Activated CD8-positive, alpha-beta memory T cell treated with anti-CD3 and anti-CD28 coated beads, Interleukin-2, amount 10 ng/mL, durations not matched to agents 7 days and 5 days (primary cell): Measurements from ENCODE around the gene TMEM81. TPM values are rescaled to one million over a fixed set of nuclear protein-coding genes. Genes with fewer than 3 reads are reported as not detected.

Experiments used
- ATAC-seq: fragments of 150-1000 bp; cut with Tn5 transposase; one replicate; pipeline ENCODE4 v1.10.0; 2021; ENCODE audit warnings: moderate library complexity
- CTCF ChIA-PET: fragments of 350-600 bp; sonication (Branson Sonifier 250); formaldehyde crosslinking; loops from one replicate; lab custom pipeline; 2021; ENCODE audit warnings: antibody characterized with exemption; lab: Charles Lee
- DNase-seq: peaks from one replicate; pipeline ENCODE4 v3.0.0-alpha.2; 2020
- H3K27ac Mint-ChIP-seq: one replicate; pipeline ENCODE4 v1.8.0; 2021; ENCODE audit warnings: mild to moderate bottlenecking, mixed read lengths
- H3K27me3 Mint-ChIP-seq: one replicate; pipeline ENCODE4 v1.8.0; 2021; ENCODE audit warnings: mixed read lengths
- H3K36me3 Mint-ChIP-seq: one replicate; pipeline ENCODE4 v1.8.0; 2021; ENCODE audit warnings: mild to moderate bottlenecking, mixed read lengths
- H3K4me1 Mint-ChIP-seq: one replicate; pipeline ENCODE4 v1.8.0; 2021; ENCODE audit warnings: mixed read lengths
- H3K4me3 Mint-ChIP-seq: one replicate; pipeline ENCODE4 v1.8.0; 2021; ENCODE audit warnings: mild to moderate bottlenecking, moderate library complexity, mixed read lengths
- H3K9me3 Mint-ChIP-seq: one replicate; pipeline ENCODE4 v1.8.0; 2022; ENCODE audit warnings: low read depth, mixed read lengths
- total RNA-seq, 2 experiments: library from RNA; stranded (reverse); gene quantifications; one replicate each; pipeline ENCODE4 v1.2.3, GENCODE V29; 2021

TMEM81 gene
- total RNA-seq, 2 experiments from 2014 or later, result 2.3 to 3.0 TPM

DNA sequence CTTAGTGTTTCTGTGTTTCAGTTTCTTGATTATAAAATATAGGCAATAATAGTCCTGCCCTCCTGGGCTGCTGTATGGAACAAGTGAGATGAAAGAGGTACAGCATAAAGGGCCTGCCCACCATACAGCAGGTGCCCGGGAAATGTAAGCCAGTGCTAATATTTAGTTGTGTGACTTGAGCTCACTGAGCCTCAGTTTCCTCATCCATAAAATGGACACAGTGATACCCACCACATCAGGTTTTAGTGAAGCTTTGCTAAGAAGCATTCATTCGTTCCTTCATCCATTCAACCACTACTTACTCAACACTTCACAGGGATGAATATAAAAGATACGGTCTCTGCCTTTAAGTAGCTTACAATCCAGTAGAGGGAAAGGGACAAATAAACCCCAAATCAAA is 21.4 kb downstream of the TMEM81 start:
- Mint-ChIP-seq H3K9me3 (no peaks in the 10 kb centered on the region), H3K4me3 (no peak overlapping the region), H3K4me1 (no peaks in the 10 kb centered on the region), H3K27ac (no peak overlapping the region), H3K27me3 (no peaks in the 10 kb centered on the region), H3K36me3 (no peaks in the 10 kb centered on the region)
- CTCF ChIA-PET, result interaction anchor here (0.6 to 3.9 kb wide), 16 partner anchors 8 to 210 kb away, joined by 3 to 103 read pairs (median 10); partner anchors contain the start of gene TMEM81
- no peak for DNase-seq
- ATAC-seq, result no peak

GRCh38 chr1:205062319-205062718 is 21.9 kb downstream of the TMEM81 start:
- H3K4me1 Mint-ChIP-seq, result no peaks in the 10 kb centered on the region
- DNase-seq (no peak), ATAC-seq (no peak)
- H3K36me3 Mint-ChIP-seq, result no peaks in the 10 kb centered on the region
- no peaks in the 10 kb centered on the region for H3K27me3 Mint-ChIP-seq
- CTCF ChIA-PET, result interaction anchor here (0.6 to 3.9 kb wide), 38 partner anchors 9 to 496 kb away, joined by 3 to 103 read pairs (median 6); partner anchors contain the start of genes RBBP5 and TMEM81
- H3K9me3 Mint-ChIP-seq, result no peaks in the 10 kb centered on the region
- no peak overlapping the region for H3K27ac Mint-ChIP-seq
- H3K4me3 Mint-ChIP-seq, result no peak overlapping the region

- Mint-ChIP-seq H3K9me3 (no peaks in the 10 kb centered on the region), H3K27ac (no peak overlapping the region), H3K36me3 (no peaks in the 10 kb centered on the region), H3K4me3 (no peak overlapping the region), H3K4me1 (no peaks in the 10 kb centered on the region), H3K27me3 (no peaks in the 10 kb centered on the region)
- DNase-seq (peak; percentile 81), ATAC-seq (peak; percentile 61)
- CTCF ChIA-PET, result interaction anchor here (0.6 to 3.9 kb wide), 68 partner anchors 10 to 850 kb away, joined by 3 to 103 read pairs (median 4); partner anchors contain the start of genes RBBP5 and TMEM81
Observed at GRCh38 chr1:205061665-205062069, 22.6 kb downstream of the TMEM81 start.

DNA sequence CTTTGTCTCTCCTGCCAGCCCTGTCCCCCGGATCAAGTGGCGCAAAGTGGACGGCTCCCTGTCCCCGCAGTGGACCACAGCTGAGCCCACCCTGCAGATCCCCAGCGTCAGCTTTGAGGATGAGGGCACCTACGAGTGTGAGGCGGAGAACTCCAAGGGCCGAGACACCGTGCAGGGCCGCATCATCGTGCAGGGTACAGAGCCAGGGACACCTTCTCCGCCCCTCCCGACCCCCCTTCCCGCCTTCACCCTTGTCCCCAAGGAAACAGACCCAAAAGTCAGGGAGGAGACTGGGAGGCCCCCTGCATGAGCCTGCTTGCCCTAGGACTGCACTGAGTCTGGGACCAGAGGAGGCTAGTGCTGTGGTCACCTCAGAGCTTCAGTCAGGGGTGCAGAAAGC is 23.0 kb downstream of the TMEM81 start:
- CTCF ChIA-PET, result interaction anchor here (0.6 to 3.9 kb wide), 55 partner anchors 10 to 293 kb away, joined by 3 to 103 read pairs (median 5); partner anchors contain the start of genes RBBP5 and TMEM81
- Mint-ChIP-seq H3K27ac (no peak overlapping the region), H3K4me1 (no peaks in the 10 kb centered on the region), H3K9me3 (no peaks in the 10 kb centered on the region), H3K27me3 (no peaks in the 10 kb centered on the region), H3K4me3 (no peak overlapping the region), H3K36me3 (no peaks in the 10 kb centered on the region)
- ATAC-seq (peak; percentile 12), DNase-seq (no peak)

- CTCF ChIA-PET, result interaction anchor here (1.2 to 3.9 kb wide), 26 partner anchors 9 to 293 kb away, joined by 3 to 103 read pairs (median 7); partner anchors contain the start of genes RBBP5 and TMEM81
- ATAC-seq (no peak), DNase-seq (no peak)
- H3K9me3 Mint-ChIP-seq, result no peaks in the 10 kb centered on the region
- H3K27ac Mint-ChIP-seq, result no peak overlapping the region
- no peak overlapping the region for H3K4me3 Mint-ChIP-seq
- no peaks in the 10 kb centered on the region for H3K4me1 Mint-ChIP-seq
- no peaks in the 10 kb centered on the region for H3K36me3 Mint-ChIP-seq
- H3K27me3 Mint-ChIP-seq, result no peaks in the 10 kb centered on the region
Observed at GRCh38 chr1:205060746-205061145, 23.5 kb downstream of the TMEM81 start.

GRCh38 chr1:205059660-205060059 is 24.6 kb downstream of the TMEM81 start:
- H3K36me3 Mint-ChIP-seq, result no peaks in the 10 kb centered on the region
- H3K4me1 Mint-ChIP-seq, result no peaks in the 10 kb centered on the region
- no peaks in the 10 kb centered on the region for H3K9me3 Mint-ChIP-seq
- no peak for DNase-seq
- no peak overlapping the region for H3K27ac Mint-ChIP-seq
- H3K4me3 Mint-ChIP-seq, result no peak overlapping the region
- CTCF ChIA-PET, result no interaction called here
- ATAC-seq, result no peak
- H3K27me3 Mint-ChIP-seq, result no peaks in the 10 kb centered on the region

DNA sequence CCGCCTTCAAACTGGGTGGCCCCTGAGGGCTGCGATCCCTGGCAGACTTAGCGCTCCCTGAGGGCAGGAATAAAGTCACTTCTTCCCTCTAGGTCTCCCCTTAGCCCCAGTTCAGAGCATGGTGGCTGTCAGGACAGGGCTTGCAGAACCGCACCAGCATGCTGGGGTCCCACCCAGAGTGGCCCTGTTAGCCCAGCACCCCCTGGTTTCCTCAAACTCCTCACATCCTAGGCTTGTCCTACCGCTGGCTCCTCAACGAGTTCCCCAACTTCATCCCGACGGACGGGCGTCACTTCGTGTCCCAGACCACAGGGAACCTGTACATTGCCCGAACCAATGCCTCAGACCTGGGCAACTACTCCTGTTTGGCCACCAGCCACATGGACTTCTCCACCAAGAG is 25.4 kb downstream of the TMEM81 start:
- Mint-ChIP-seq H3K36me3 (no peaks in the 10 kb centered on the region), H3K27ac (no peak overlapping the region), H3K4me1 (no peaks in the 10 kb centered on the region), H3K4me3 (no peak overlapping the region), H3K9me3 (no peaks in the 10 kb centered on the region), H3K27me3 (no peaks in the 10 kb centered on the region)
- no peak for ATAC-seq
- CTCF ChIA-PET, result no interaction called here
- no peak for DNase-seq

DNA sequence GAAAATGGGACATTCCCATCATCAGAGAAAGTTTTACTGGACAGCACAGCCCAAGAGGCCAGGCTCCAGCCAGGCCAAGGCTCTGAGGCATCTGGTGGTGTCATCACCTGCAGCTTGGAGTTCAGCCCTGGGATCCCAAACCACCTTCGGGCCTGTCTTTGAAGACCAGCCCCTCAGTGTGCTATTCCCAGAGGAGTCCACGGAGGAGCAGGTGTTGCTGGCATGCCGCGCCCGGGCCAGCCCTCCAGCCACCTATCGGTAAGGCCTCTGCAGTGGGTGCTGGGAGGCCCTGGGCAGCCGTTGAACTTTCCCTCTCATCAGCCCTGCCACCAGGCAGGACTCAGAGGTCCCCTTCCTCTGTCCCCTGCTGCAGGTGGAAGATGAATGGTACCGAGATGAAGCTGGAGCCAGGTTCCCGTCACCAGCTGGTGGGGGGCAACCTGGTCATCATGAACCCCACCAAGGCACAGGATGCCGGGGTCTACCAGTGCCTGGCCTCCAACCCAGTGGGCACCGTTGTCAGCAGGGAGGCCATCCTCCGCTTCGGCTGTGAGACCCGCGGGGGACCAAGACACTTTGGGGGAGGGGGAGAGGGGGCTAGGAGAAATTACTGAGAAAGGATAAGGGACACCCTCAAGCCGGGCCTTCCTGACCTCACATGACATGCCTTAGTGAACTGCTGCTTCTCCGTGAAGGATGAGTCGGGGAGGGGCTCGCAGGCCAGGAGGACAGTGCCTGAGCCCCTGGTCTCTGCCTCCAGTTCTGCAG is 26.3 kb downstream of the TMEM81 start:
- Mint-ChIP-seq H3K27ac (no peak overlapping the region), H3K27me3 (no peaks in the 10 kb centered on the region), H3K36me3 (no peaks in the 10 kb centered on the region), H3K9me3 (no peaks in the 10 kb centered on the region), H3K4me3 (no peak overlapping the region), H3K4me1 (no peaks in the 10 kb centered on the region)
- CTCF ChIA-PET, result no interaction called here
- ATAC-seq, result no peak
- DNase-seq, result no peak

DNA sequence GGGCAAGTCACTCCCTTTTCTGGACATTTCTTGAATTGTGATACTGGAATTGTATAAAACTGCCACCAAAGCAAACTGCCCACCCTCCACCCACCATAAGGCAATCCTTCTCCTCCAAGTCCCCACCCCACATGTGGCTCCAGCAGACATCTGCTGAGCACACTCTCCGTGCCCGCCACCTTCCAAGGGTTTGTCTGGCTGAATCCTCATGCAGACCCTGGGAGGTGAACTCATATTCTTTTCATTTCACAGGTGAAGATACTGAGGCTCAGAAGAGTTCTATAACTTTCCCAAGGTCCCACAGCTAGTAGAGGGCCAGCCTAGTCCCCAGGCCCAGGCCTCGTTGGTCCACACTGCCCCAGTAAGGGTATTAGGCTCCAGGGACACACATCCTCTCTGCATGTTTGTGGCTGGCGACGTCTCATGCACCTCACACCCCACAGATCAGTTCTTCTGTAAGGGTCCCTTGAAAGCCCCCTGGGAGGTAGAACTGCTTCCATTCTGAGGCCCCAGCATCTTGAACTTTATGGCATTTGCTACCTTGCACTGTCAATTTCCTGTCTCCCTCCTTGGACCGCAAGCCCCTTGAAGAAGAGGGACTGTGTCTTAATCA is 27.2 kb downstream of the TMEM81 start:
- Mint-ChIP-seq H3K27ac (no peak overlapping the region), H3K9me3 (no peaks in the 10 kb centered on the region), H3K27me3 (no peaks in the 10 kb centered on the region), H3K4me1 (no peaks in the 10 kb centered on the region), H3K36me3 (no peaks in the 10 kb centered on the region), H3K4me3 (no peak overlapping the region)
- CTCF ChIA-PET, result no interaction called here
- ATAC-seq (no peak), DNase-seq (no peak)

- Mint-ChIP-seq H3K27me3 (no peaks in the 10 kb centered on the region), H3K9me3 (no peaks in the 10 kb centered on the region), H3K4me3 (no peak overlapping the region), H3K36me3 (no peaks in the 10 kb centered on the region), H3K4me1 (no peaks in the 10 kb centered on the region), H3K27ac (no peak overlapping the region)
- no peak for ATAC-seq
- DNase-seq, result no peak
- CTCF ChIA-PET, result no interaction called here
Observed at GRCh38 chr1:205056188-205056611, 28.1 kb downstream of the TMEM81 start.

DNA sequence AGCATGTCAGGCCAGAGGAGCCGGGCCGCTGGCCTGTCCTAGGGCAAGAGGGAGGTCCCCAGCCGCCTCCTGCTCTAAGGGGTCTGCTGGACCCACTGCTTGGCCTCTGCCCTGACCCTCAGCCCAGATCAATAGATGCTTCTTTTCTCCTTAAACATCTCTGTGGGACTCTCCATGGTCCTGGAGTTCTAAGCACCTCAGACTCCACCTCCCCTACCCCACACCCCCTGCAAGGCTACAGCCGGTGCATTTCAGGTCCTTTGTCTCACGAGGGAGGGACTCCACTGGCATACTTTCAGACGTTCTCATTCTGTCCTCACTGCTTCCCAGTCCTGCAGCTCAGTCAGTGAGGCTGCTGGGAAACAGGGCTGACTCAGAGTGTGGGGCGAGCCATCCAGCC is 30.2 kb downstream of the TMEM81 start:
- Mint-ChIP-seq H3K27ac (no peak overlapping the region), H3K27me3 (no peaks in the 10 kb centered on the region), H3K36me3 (no peaks in the 10 kb centered on the region), H3K4me1 (no peaks in the 10 kb centered on the region), H3K9me3 (no peaks in the 10 kb centered on the region), H3K4me3 (no peak overlapping the region)
- ATAC-seq (no peak), DNase-seq (no peak)
- CTCF ChIA-PET, result no interaction called here

DNA sequence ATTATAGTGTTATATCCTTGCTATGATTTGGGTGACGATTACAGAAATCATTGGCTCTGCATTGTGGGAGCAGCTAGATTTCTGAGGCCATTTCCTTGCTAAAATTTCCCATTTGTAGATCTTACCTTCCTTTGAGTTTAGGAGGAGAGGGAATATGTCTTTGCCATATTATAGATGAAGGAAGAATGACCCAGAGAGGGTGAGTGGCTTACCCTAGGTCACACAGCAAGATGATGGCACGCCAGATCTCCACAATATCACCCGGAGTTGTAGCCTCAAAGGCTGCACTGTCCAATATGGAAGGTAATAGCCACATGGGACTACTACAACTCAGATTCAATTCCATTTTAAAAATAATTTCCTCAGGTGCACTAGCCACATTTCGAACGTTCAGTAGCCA is 31.0 kb downstream of the TMEM81 start:
- DNase-seq (no peak), ATAC-seq (no peak)
- H3K36me3 Mint-ChIP-seq, result no peaks in the 10 kb centered on the region
- CTCF ChIA-PET, result interaction anchor here (3.8 kb wide), 1 partner anchor 8 kb away, joined by 13 read pairs; no protein-coding TSS in a partner anchor
- H3K27me3 Mint-ChIP-seq, result peaks cover 3% of the 10 kb centered on the region
- no peaks in the 10 kb centered on the region for H3K4me1 Mint-ChIP-seq
- no peak overlapping the region for H3K27ac Mint-ChIP-seq
- H3K4me3 Mint-ChIP-seq, result no peak overlapping the region
- no peaks in the 10 kb centered on the region for H3K9me3 Mint-ChIP-seq

DNA sequence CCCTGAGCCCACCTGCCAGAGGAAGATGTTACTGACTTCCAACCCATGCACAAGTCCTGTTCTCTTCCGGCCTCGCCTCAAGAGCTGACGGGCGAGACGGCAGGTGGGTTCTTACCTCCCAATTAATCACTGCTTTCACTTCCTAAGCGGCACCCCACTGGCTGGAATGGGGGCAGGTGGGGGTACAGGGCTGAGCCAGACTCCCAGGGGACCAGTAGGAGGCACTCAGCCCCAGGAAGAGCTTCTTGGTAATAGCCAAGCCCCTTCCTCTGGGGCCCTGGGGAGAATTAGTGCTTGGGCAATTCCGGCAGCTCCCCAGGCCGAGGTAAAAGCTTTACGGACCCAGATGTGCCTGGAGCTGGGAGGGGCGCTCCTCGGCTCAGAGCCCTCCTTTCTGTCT is 31.6 kb downstream of the TMEM81 start:
- CTCF ChIA-PET, result interaction anchor here (0.6 to 3.8 kb wide), 2 partner anchors 9 to 605 kb away, joined by 5 to 13 read pairs; no protein-coding TSS in a partner anchor
- Mint-ChIP-seq H3K4me1 (no peaks in the 10 kb centered on the region), H3K9me3 (no peaks in the 10 kb centered on the region), H3K27ac (no peak overlapping the region), H3K36me3 (no peaks in the 10 kb centered on the region), H3K4me3 (no peak overlapping the region), H3K27me3 (peaks cover 3% of the 10 kb centered on the region)
- DNase-seq (no peak), ATAC-seq (no peak)
